ENCODE data around the gene CACNG8. TPM values are rescaled to one million over a fixed set of nuclear protein-coding genes. Genes with fewer than 3 reads are reported as not detected.

Gene CACNG8
- total and polyA plus RNA-seq, 4 donors, result 1.2 to 23.9 (median 11.1) TPM

GRCh38 chr19:53989600-53990533 is 27.1 kb downstream of the CACNG8 start:
- Histone ChIP-seq H3K27ac (ENCODE audit: low read depth, low read length) (no peak overlapping the region), H3K27me3 (ENCODE audit: control insufficient read depth, insufficient read depth, low read length) (peaks cover 24% of the 10 kb centered on the region)
- DNase-seq (ENCODE audit: low read depth in 4 of 6, low spot score in 6 of 6), result peak in 2 of 6 donors; percentile 26 to 47

GRCh38 chr19:53991224-53992113 is 28.7 kb downstream of the CACNG8 start, which contains the start of gene CACNG6:
CACNG6 (plus strand) TSS chr19:53991637; CDS start chr19:53992878, 1,241 bp downstream.
- 6% methylated on average over 49 of the region's 66 CpGs for WGBS (ENCODE audit: insufficient coverage)
- peaks cover 23% of the 10 kb centered on the region for H3K4me1 ChIP-seq (ENCODE audit: control insufficient read depth, insufficient read depth, low read length)
- H3K4me3 ChIP-seq (ENCODE audit: low read depth, low read length), result peak within 1 kb of the TSS; percentile 12
- H3K9me3 ChIP-seq (ENCODE audit: control insufficient read depth, insufficient read depth, low read length), result no peaks in the 10 kb centered on the region
- peak in 2 of 6 donors; percentile 35 to 43 for DNase-seq (ENCODE audit: low read depth in 4 of 6, low spot score in 6 of 6)
- no peak within 1 kb of the TSS for H3K27ac ChIP-seq (ENCODE audit: low read depth, low read length)
- no peaks in the 10 kb centered on the region for H3K36me3 ChIP-seq (ENCODE audit: control insufficient read depth, insufficient read depth, low read length)
- H3K27me3 ChIP-seq (ENCODE audit: control insufficient read depth, insufficient read depth, low read length), result peaks cover 24% of the 10 kb centered on the region

More at GRCh38 chr19:53989600-53990533, 27.1 kb downstream of the CACNG8 start:
- H3K36me3 ChIP-seq (ENCODE audit: control insufficient read depth, insufficient read depth, low read length), result no peaks in the 10 kb centered on the region
- WGBS (ENCODE audit: insufficient coverage), result 51% methylated on average over 16 of the region's 22 CpGs
- H3K9me3 ChIP-seq (ENCODE audit: control insufficient read depth, insufficient read depth, low read length), result no peaks in the 10 kb centered on the region
- no peak overlapping the region for H3K4me3 ChIP-seq (ENCODE audit: low read depth, low read length)
- peaks cover 23% of the 10 kb centered on the region for H3K4me1 ChIP-seq (ENCODE audit: control insufficient read depth, insufficient read depth, low read length)

GRCh38 chr19:53992211-53992610 is 29.5 kb downstream of the CACNG8 start:
- peaks cover 24% of the 10 kb centered on the region for H3K27me3 ChIP-seq (ENCODE audit: control insufficient read depth, insufficient read depth, low read length)
- H3K36me3 ChIP-seq (ENCODE audit: control insufficient read depth, insufficient read depth, low read length), result no peaks in the 10 kb centered on the region

GRCh38 chr19:53992815-53993214 is 30.1 kb downstream of the CACNG8 start:
- peaks cover 24% of the 10 kb centered on the region for H3K27me3 ChIP-seq (ENCODE audit: control insufficient read depth, insufficient read depth, low read length)
- WGBS (ENCODE audit: insufficient coverage), result 30% methylated on average over 41 of the region's 43 CpGs

More at GRCh38 chr19:53992211-53992610, 29.5 kb downstream of the CACNG8 start:
- no peak overlapping the region for H3K4me3 ChIP-seq (ENCODE audit: low read depth, low read length)
- H3K27ac ChIP-seq (ENCODE audit: low read depth, low read length), result no peak overlapping the region
- WGBS (ENCODE audit: insufficient coverage), result 79% methylated on average over 9 of the region's 9 CpGs
- peaks cover 23% of the 10 kb centered on the region for H3K4me1 ChIP-seq (ENCODE audit: control insufficient read depth, insufficient read depth, low read length)
- no peak for DNase-seq (ENCODE audit: low read depth in 4 of 6, low spot score in 6 of 6)
- H3K9me3 ChIP-seq (ENCODE audit: control insufficient read depth, insufficient read depth, low read length), result no peaks in the 10 kb centered on the region

DNA sequence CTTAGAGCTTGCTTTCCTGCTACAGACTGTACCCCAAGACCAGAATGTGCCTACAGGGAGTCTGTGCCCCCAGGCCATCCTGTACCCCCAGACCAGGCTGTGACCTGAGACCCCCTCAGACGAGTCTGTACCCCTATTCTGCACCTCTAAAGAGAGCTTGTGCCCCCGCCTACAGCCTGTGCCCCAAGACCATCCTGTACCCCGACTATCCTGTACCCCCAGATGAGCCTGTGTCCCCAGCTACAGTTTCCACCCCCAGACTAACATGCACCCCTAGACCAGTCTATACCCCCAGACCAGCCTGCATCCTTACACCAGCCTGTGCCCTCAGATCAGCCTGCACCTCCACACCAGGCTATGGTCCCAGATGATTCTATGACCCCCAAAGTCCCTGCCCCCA is 30.7 kb downstream of the CACNG8 start:
- Histone ChIP-seq H3K9me3 (ENCODE audit: control insufficient read depth, insufficient read depth, low read length) (no peaks in the 10 kb centered on the region), H3K27me3 (ENCODE audit: control insufficient read depth, insufficient read depth, low read length) (peaks cover 24% of the 10 kb centered on the region), H3K4me3 (ENCODE audit: low read depth, low read length) (no peak overlapping the region), H3K36me3 (ENCODE audit: control insufficient read depth, insufficient read depth, low read length) (no peaks in the 10 kb centered on the region), H3K27ac (ENCODE audit: low read depth, low read length) (no peak overlapping the region), H3K4me1 (ENCODE audit: control insufficient read depth, insufficient read depth, low read length) (peaks cover 23% of the 10 kb centered on the region)
- whole genome bisulfite sequencing (ENCODE audit: insufficient coverage), result 63% methylated on average over 3 of the region's 3 CpGs
- no peak for DNase-seq (ENCODE audit: low read depth in 4 of 6, low spot score in 6 of 6)

More at GRCh38 chr19:53992815-53993214, 30.1 kb downstream of the CACNG8 start:
- Histone ChIP-seq H3K4me1 (ENCODE audit: control insufficient read depth, insufficient read depth, low read length) (peaks cover 23% of the 10 kb centered on the region), H3K27ac (ENCODE audit: low read depth, low read length) (no peak overlapping the region), H3K4me3 (ENCODE audit: low read depth, low read length) (no peak overlapping the region), H3K9me3 (ENCODE audit: control insufficient read depth, insufficient read depth, low read length) (no peaks in the 10 kb centered on the region), H3K36me3 (ENCODE audit: control insufficient read depth, insufficient read depth, low read length) (no peaks in the 10 kb centered on the region)
- DNase-seq (ENCODE audit: low read depth in 4 of 6, low spot score in 6 of 6), result no peak

GRCh38 chr19:53994811-53995210 is 32.1 kb downstream of the CACNG8 start:
- peaks cover 19% of the 10 kb centered on the region for H3K4me1 ChIP-seq (ENCODE audit: control insufficient read depth, insufficient read depth, low read length)
- no peak for DNase-seq (ENCODE audit: low read depth in 4 of 6, low spot score in 6 of 6)
- peaks cover 24% of the 10 kb centered on the region for H3K27me3 ChIP-seq (ENCODE audit: control insufficient read depth, insufficient read depth, low read length)
- H3K4me3 ChIP-seq (ENCODE audit: low read depth, low read length), result no peak overlapping the region
- no peaks in the 10 kb centered on the region for H3K36me3 ChIP-seq (ENCODE audit: control insufficient read depth, insufficient read depth, low read length)
- no CpG with 5 or more reads among the region's 5 CpGs for WGBS (ENCODE audit: insufficient coverage)
- H3K9me3 ChIP-seq (ENCODE audit: control insufficient read depth, insufficient read depth, low read length), result no peaks in the 10 kb centered on the region
- no peak overlapping the region for H3K27ac ChIP-seq (ENCODE audit: low read depth, low read length)

DNA sequence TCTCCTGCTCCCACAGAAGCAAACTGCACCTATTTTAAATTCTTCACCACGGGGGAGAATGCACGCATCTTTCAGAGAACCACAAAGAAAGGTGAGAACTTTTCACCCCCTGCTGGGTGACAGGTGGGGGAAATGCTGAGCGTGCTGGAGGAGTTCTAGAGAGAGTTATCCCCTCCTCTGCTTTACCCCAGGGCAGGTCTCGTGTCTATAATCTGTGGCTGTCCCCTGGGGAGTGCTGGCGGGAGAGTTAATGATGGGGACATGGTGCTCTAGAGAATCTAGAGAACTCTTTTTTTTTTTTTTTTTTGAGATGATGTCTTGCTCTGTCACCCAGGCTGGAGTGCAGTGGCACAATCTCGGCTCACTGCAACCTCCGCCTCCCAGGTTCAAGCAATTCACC is 35.5 kb downstream of the CACNG8 start:
- no peak for DNase-seq (ENCODE audit: low read depth in 4 of 6, low spot score in 6 of 6)

GRCh38 chr19:53999694-54000093 is 37.0 kb downstream of the CACNG8 start:
- Histone ChIP-seq H3K27me3 (ENCODE audit: control insufficient read depth, insufficient read depth, low read length) (no peaks in the 10 kb centered on the region), H3K4me3 (ENCODE audit: low read depth, low read length) (no peak overlapping the region), H3K4me1 (ENCODE audit: control insufficient read depth, insufficient read depth, low read length) (no peaks in the 10 kb centered on the region), H3K9me3 (ENCODE audit: control insufficient read depth, insufficient read depth, low read length) (no peaks in the 10 kb centered on the region), H3K36me3 (ENCODE audit: control insufficient read depth, insufficient read depth, low read length) (no peaks in the 10 kb centered on the region), H3K27ac (ENCODE audit: low read depth, low read length) (no peak overlapping the region)
- no peak for DNase-seq (ENCODE audit: low read depth in 4 of 6, low spot score in 6 of 6)
- 73% methylated on average over 5 of the region's 5 CpGs for WGBS (ENCODE audit: insufficient coverage)

More for the DNA sequence above, 35.5 kb downstream of the CACNG8 start:
- WGBS (ENCODE audit: insufficient coverage), result no CpG with 5 or more reads among the region's 7 CpGs
- Histone ChIP-seq H3K36me3 (ENCODE audit: control insufficient read depth, insufficient read depth, low read length) (no peaks in the 10 kb centered on the region), H3K4me1 (ENCODE audit: control insufficient read depth, insufficient read depth, low read length) (no peaks in the 10 kb centered on the region), H3K4me3 (ENCODE audit: low read depth, low read length) (no peak overlapping the region), H3K27ac (ENCODE audit: low read depth, low read length) (no peak overlapping the region), H3K27me3 (ENCODE audit: control insufficient read depth, insufficient read depth, low read length) (peaks cover 8% of the 10 kb centered on the region), H3K9me3 (ENCODE audit: control insufficient read depth, insufficient read depth, low read length) (no peaks in the 10 kb centered on the region)

GRCh38 chr19:54001496-54001895 is 38.8 kb downstream of the CACNG8 start:
- Histone ChIP-seq H3K4me1 (ENCODE audit: control insufficient read depth, insufficient read depth, low read length) (no peaks in the 10 kb centered on the region), H3K36me3 (ENCODE audit: control insufficient read depth, insufficient read depth, low read length) (no peaks in the 10 kb centered on the region), H3K27ac (ENCODE audit: low read depth, low read length) (no peak overlapping the region), H3K9me3 (ENCODE audit: control insufficient read depth, insufficient read depth, low read length) (no peaks in the 10 kb centered on the region), H3K27me3 (ENCODE audit: control insufficient read depth, insufficient read depth, low read length) (no peaks in the 10 kb centered on the region), H3K4me3 (ENCODE audit: low read depth, low read length) (no peak overlapping the region)
- DNase-seq (ENCODE audit: low read depth in 4 of 6, low spot score in 6 of 6), result no peak
- WGBS (ENCODE audit: insufficient coverage), result 100% methylated on average over 1 of the region's 2 CpGs

Measured in spinal cord (tissue), 10 donors.